Panc1 (cell line): ENCODE data around the gene ITGA11. TPM values are rescaled to one million over a fixed set of nuclear protein-coding genes. Genes with fewer than 3 reads are reported as not detected.

Source experiments
- ATAC-seq: fragments of 200-7000 bp; cut with Tn5 transposase; 2 replicates; pipeline ENCODE4 v1.9.1; 2020; ENCODE audit warnings: mild to moderate bottlenecking, moderate library complexity
- BruUV-seq: library from RNA; stranded (reverse); fragments of 400-500 nt; replicated peaks from 2 replicates; lab custom pipeline; 2021; lab: Mats Ljungman, UMichigan
- CTCF ChIA-PET: fragments of 300-600 bp; sonication (Branson Sonifier 250); formaldehyde crosslinking; loops from one replicate; lab custom pipeline; 2022; ENCODE audit warnings: antibody characterized with exemption; lab: Charles Lee
- POLR2A ChIA-PET: fragments of 300-600 bp; sonication (Branson Sonifier 250); formaldehyde crosslinking; loops from one replicate; lab custom pipeline; 2022; ENCODE audit warnings: antibody characterized with exemption; lab: Charles Lee
- DNase-seq: peaks from one replicate; pipeline ENCODE4 v3.0.0-alpha.2; 2010; ENCODE audit warnings: low read depth, low spot score
- H3K27ac ChIP-seq: 2 replicates; pipeline ENCODE4 v1.5.1; 2011; ENCODE audit warnings: mild to moderate bottlenecking, low read length, inconsistent platforms
- H3K27me3 ChIP-seq: fragments of 200-500 bp; sonication (Bioruptor generic); 2 replicates; pipeline ENCODE4 v1.6.0; 2014; ENCODE audit warnings: low read length, inconsistent platforms; ENCODE audit not compliant: control insufficient read depth, insufficient read depth
- H3K36me3 ChIP-seq: fragments of 200-500 bp; sonication (Bioruptor generic); 2 replicates; pipeline ENCODE4 v1.5.1; 2014; ENCODE audit warnings: inconsistent platforms, mild to moderate bottlenecking, low read length, moderate library complexity; ENCODE audit not compliant: control insufficient read depth, insufficient read depth
- H3K4me1 ChIP-seq: 2 replicates; pipeline ENCODE4 v1.5.1; 2011; ENCODE audit warnings: inconsistent platforms, mild to moderate bottlenecking, low read length, moderate library complexity; ENCODE audit not compliant: control insufficient read depth, insufficient read depth
- H3K4me3 ChIP-seq, 2 experiments: 2 replicates each; pipeline ENCODE4 v1.5.1; 2011 to 2012; ENCODE audit warnings: low read depth in 2 of 2, low read length in 2 of 2, mild to moderate bottlenecking in 2 of 2, inconsistent platforms in 1 of 2, moderate library complexity in 1 of 2
- H3K9me3 ChIP-seq: fragments of 200-500 bp; sonication (Bioruptor generic); 2 replicates; pipeline ENCODE4 v1.5.1; 2014; ENCODE audit warnings: low read depth, mild to moderate bottlenecking, inconsistent platforms, low read length, moderate library complexity; ENCODE audit not compliant: control insufficient read depth, insufficient read depth
- POLR2AphosphoS5 ChIP-seq: IDR thresholded peaks from 2 replicates; pipeline ENCODE4 v1.6.1; 2012; ENCODE audit warnings: mild to moderate bottlenecking, low read depth, low read length, moderate library complexity
- SIN3A ChIP-seq: IDR thresholded peaks from 2 replicates; pipeline ENCODE4 v1.6.1; 2012; ENCODE audit warnings: low read depth, mild to moderate bottlenecking, low read length, moderate library complexity, borderline replicate concordance; ENCODE audit not compliant: insufficient read depth
- TCF7L2 ChIP-seq: IDR thresholded peaks from 2 replicates; pipeline ENCODE4 v1.6.1; 2011; ENCODE audit warnings: mild to moderate bottlenecking, low read depth, low read length, inconsistent platforms
- in situ Hi-C: cut with HindIII; loops from 2 replicates; pipeline ENCODE4 v1.10.0; 2016; ENCODE audit warnings: low sequenced_read_pairs, low pct_unique_long_range_greater_than_20kb
- intact Hi-C: fragments of 100-400 bp; cut with micrococcal nuclease; formaldehyde crosslinking; loops from one replicate; pipeline ENCODE4 v1.10.0; 2022; ENCODE audit not compliant: unreplicated experiment
- total RNA-seq: library from RNA; stranded (reverse); gene quantifications from one replicate; pipeline ENCODE4 v1.2.1, GENCODE V29; 2021; ENCODE audit not compliant: unreplicated experiment
- TF ChIP-seq, protein P1 (sequence below): fragments of 450-650 bp; IDR thresholded peaks from 2 replicates; pipeline ENCODE4 v1.5.1; 2017; ENCODE audit warnings: mild to moderate bottlenecking
- TF ChIP-seq, protein P2 (sequence below), 2 experiments: IDR thresholded peaks; 2 replicates each; pipeline ENCODE4 v1.6.1; 2011 to 2012; ENCODE audit warnings: low read depth in 2 of 2, control low read depth in 1 of 2, low read length in 1 of 2, mild to moderate bottlenecking in 1 of 2, moderate library complexity in 1 of 2; ENCODE audit not compliant: insufficient read depth in 1 of 2

The ITGA11 gene
- total RNA-seq, 1 experiment from 2014 or later: 0.28 TPM

DNA sequence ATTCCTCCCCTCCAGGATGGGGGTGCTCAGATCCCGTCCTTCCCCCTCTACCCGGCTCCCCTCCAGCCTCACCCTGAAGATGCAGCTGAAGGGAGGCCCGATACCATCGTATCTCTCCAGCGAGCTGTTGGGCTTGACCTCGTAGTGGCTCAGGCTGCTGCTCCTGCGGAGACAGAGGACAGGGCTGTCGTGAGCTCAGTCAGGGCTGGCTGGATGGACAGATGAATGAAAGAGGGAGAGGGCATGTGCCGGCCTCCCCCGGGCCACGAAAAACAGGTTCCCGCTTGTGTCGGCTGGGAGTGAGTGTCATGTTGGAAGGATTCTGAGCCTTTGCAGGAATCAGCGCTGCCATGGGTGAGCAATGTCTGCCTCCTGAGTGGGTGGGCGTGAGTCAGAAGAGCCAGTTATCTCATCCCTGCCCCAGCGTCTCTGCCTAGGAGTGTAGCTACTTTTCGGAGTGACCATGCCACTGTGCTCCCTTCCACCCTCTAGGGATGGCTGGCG, 119.2 kb downstream of the ITGA11 start:
- H3K27ac ChIP-seq: no peak overlapping the region
- H3K27me3 ChIP-seq: no peaks in the 10 kb centered on the region
- TF ChIP-seq TCF7L2 (no peak), SIN3A (no peak), POLR2AphosphoS5 (no peak)
- TF ChIP-seq, protein P1, sequence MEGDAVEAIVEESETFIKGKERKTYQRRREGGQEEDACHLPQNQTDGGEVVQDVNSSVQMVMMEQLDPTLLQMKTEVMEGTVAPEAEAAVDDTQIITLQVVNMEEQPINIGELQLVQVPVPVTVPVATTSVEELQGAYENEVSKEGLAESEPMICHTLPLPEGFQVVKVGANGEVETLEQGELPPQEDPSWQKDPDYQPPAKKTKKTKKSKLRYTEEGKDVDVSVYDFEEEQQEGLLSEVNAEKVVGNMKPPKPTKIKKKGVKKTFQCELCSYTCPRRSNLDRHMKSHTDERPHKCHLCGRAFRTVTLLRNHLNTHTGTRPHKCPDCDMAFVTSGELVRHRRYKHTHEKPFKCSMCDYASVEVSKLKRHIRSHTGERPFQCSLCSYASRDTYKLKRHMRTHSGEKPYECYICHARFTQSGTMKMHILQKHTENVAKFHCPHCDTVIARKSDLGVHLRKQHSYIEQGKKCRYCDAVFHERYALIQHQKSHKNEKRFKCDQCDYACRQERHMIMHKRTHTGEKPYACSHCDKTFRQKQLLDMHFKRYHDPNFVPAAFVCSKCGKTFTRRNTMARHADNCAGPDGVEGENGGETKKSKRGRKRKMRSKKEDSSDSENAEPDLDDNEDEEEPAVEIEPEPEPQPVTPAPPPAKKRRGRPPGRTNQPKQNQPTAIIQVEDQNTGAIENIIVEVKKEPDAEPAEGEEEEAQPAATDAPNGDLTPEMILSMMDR: no peak
- TF ChIP-seq, protein P2, sequence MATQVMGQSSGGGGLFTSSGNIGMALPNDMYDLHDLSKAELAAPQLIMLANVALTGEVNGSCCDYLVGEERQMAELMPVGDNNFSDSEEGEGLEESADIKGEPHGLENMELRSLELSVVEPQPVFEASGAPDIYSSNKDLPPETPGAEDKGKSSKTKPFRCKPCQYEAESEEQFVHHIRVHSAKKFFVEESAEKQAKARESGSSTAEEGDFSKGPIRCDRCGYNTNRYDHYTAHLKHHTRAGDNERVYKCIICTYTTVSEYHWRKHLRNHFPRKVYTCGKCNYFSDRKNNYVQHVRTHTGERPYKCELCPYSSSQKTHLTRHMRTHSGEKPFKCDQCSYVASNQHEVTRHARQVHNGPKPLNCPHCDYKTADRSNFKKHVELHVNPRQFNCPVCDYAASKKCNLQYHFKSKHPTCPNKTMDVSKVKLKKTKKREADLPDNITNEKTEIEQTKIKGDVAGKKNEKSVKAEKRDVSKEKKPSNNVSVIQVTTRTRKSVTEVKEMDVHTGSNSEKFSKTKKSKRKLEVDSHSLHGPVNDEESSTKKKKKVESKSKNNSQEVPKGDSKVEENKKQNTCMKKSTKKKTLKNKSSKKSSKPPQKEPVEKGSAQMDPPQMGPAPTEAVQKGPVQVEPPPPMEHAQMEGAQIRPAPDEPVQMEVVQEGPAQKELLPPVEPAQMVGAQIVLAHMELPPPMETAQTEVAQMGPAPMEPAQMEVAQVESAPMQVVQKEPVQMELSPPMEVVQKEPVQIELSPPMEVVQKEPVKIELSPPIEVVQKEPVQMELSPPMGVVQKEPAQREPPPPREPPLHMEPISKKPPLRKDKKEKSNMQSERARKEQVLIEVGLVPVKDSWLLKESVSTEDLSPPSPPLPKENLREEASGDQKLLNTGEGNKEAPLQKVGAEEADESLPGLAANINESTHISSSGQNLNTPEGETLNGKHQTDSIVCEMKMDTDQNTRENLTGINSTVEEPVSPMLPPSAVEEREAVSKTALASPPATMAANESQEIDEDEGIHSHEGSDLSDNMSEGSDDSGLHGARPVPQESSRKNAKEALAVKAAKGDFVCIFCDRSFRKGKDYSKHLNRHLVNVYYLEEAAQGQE (IDR thresholded peaks at IDR 0.05; ENCODE audit: insufficient read depth in 1 of 2, low read depth in 2 of 2, low read length in 1 of 2): no peak
- ChIA-PET POLR2A (no interaction called here), CTCF (no interaction called here)
- no peaks in the 10 kb centered on the region for H3K9me3 ChIP-seq
- DNase-seq (no peak), ATAC-seq (no peak)
- intact Hi-C loops (no loop called here), in situ Hi-C loops (no loop called here)
- H3K4me3 ChIP-seq: no peak overlapping the region
- no peaks in the 10 kb centered on the region for H3K4me1 ChIP-seq
- no TSS peak for BruUV-seq
- H3K36me3 ChIP-seq: no peaks in the 10 kb centered on the region

DNA sequence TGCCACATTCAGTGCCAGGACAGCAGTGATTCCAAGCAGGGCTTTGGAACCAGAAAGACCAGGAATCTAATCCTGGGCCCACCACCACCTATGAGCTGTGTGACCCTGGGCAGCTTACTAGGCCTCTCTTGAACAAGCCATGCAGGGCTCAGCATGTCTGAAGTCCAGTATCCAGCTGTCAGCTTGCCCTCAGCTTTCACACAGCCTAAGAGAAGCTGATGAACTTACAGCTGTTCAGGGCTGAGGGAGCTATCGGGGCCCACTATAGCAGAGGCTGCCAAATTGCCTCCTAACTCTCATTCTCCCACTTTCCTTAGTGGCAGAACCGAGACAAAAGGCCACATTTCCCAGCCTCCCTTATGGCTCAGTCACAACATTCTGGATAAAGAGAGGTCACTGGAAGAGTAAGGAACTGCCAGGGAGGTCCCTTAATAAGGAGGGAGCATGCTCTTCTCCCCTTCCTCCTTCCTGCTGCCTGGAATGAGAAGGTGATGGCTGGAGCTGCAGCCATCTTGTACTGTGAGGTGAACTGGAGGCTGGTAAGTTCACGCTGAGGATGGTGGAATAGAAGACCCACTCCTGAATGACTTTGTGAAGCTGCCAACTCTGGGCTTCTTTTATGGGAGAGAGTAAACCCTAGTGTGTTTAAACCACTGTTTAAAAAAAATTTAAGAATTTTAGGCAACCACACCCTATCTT, 120.0 kb downstream of the ITGA11 start:
- in situ Hi-C loops: no loop called here
- H3K27ac ChIP-seq: no peak overlapping the region

More for the DNA sequence above, 120.0 kb downstream of the ITGA11 start:
- no TSS peak for BruUV-seq
- DNase-seq (no peak), ATAC-seq (no peak)
- ChIA-PET CTCF (no interaction called here), POLR2A (no interaction called here)
- Histone ChIP-seq H3K4me3 (no peak overlapping the region), H3K9me3 (no peaks in the 10 kb centered on the region), H3K27me3 (no peaks in the 10 kb centered on the region), H3K36me3 (no peaks in the 10 kb centered on the region), H3K4me1 (no peaks in the 10 kb centered on the region)
- intact Hi-C loops: no loop called here
- TF ChIP-seq, protein P2 (IDR thresholded peaks at IDR 0.05; ENCODE audit: insufficient read depth in 1 of 2, low read depth in 2 of 2, low read length in 1 of 2): no peak
- TF ChIP-seq TCF7L2: no peak
- no peak for TF ChIP-seq SIN3A
- no peak for TF ChIP-seq POLR2AphosphoS5
- TF ChIP-seq, protein P1: no peak
